GM23248 (cell line): ENCODE measurements around the gene DRC3.

Experiments used
- EZH2 ChIP-seq: fragments of 200-600 bp; sonication (generic); IDR thresholded peaks from 2 replicates; pipeline ENCODE4 v1.6.1; 2018; ENCODE audit warnings: antibody characterized with exemption, mild to moderate bottlenecking; ENCODE audit not compliant: insufficient read depth, poor library complexity, severe bottlenecking
- EZH2phosphoT487 ChIP-seq: fragments of 200-600 bp; sonication (generic); IDR thresholded peaks from 2 replicates; pipeline ENCODE4 v1.6.1; 2018; ENCODE audit warnings: antibody characterized with exemption, moderate library complexity, mild to moderate bottlenecking, low read depth; ENCODE audit not compliant: insufficient read depth

GRCh38 chr17:17957584-17957916, 15.1 kb upstream of the DRC3 start:
- no peak for TF ChIP-seq EZH2
- no peak for TF ChIP-seq EZH2phosphoT487
